GM12872 (cell line): ENCODE results near the gene SPA17.

ENCODE experiments used
- CTCF ChIP-seq: IDR thresholded peaks from 3 replicates; pipeline ENCODE4 v1.5.1; 2011; ENCODE audit warnings: low read depth, mild to moderate bottlenecking, low read length, moderate library complexity; ENCODE audit not compliant: insufficient read depth

SPA17 gene

GRCh38 chr11:124725719-124726105, 52.0 kb downstream of the SPA17 start:
- TF ChIP-seq CTCF = no peak

DNA sequence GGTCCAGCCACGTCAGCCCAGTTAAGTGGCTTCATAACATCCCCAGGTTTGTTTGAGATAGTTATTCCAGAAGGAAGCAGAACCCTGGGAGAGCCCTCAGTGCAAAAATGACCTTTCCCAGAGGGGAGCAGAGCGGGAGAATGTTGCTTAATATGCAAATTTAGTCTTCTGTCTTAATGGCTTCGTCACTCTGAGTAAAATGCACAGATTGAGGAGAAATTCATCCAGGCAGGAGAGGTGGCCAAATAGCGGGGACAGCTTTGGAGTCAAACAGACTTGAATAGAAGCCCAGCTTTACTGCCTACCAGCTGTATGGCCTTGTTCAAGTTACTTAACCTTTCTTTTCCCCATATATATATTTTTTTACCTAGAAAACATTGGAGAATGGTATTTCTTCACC, 53.8 kb downstream of the SPA17 start:
- TF ChIP-seq CTCF = no peak

GRCh38 chr11:124728134-124728533, 54.4 kb downstream of the SPA17 start:
- TF ChIP-seq CTCF = no peak

GRCh38 chr11:124729571-124729970, 55.9 kb downstream of the SPA17 start:
- TF ChIP-seq CTCF = no peak

- no peak for TF ChIP-seq CTCF
Observed at GRCh38 chr11:124732230-124732629, 58.5 kb downstream of the SPA17 start.

- TF ChIP-seq CTCF = no peak
Observed at GRCh38 chr11:124736736-124737135, 63.0 kb downstream of the SPA17 start.

DNA sequence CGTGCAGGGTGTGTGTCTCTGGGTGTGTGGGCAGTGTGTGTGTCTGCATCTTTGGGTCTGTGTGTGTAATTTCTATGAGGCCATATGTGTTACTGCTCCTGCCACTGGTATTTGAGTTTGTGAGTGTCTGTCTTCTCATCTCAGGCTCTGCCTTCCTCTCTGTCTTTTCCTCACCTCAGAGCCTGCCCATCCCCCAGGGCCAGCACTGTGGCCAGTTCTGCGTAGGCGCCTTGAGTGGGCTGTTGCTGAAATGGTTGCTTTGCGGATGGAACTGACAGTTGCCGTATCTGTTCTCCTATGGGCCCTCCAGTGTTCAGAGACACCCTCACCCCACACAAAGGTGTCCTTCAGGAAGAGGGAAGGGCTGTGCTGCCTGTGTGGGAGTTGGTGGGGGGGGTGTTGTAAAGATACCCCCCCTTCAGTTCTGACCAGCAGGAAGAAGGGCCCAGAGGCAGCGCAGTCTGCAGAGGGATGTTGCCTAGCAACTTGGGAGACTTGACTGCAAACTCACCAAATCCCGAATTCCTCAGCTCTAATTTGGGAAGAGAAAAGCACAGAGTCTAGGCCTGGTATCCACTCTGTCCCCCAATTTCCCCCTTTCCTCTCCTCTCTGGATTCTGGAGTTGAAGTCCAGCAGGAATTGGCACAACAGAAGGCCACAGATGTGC, 64.1 kb downstream of the SPA17 start:
- no peak for TF ChIP-seq CTCF
